Subcutaneous adipose tissue (tissue), 4 donors: Measurements from ENCODE around the gene EVI2A. TPM values are rescaled to one million over a fixed set of nuclear protein-coding genes. Genes with fewer than 3 reads are reported as not detected.

Source experiments
- CTCF ChIP-seq: fragments of 450-650 bp; IDR thresholded peaks from one replicate; pipeline ENCODE4 v1.5.1; 2016; ENCODE audit warnings: low read depth, mild to moderate bottlenecking, control low read depth, antibody characterized with exemption, moderate library complexity
- total RNA-seq, 4 donors: library from RNA; depleted of rRNA; stranded (reverse); fragments of >200 nt; gene quantifications; one replicate each; pipeline ENCODE4 v1.1.0, GENCODE V29; 2016

The EVI2A gene
- total RNA-seq, 4 donors from 2014 or later = 7.5 to 105 (median 29.4) TPM

- no peak for TF ChIP-seq CTCF
These were observed 10.5 kb downstream of the EVI2A start for GRCh38 chr17:31310886-31311285.

- no peak for TF ChIP-seq CTCF
These were observed 11.2 kb downstream of the EVI2A start for GRCh38 chr17:31310260-31310659.

GRCh38 chr17:31309556-31309955, 11.9 kb downstream of the EVI2A start:
- no peak for TF ChIP-seq CTCF

GRCh38 chr17:31308372-31309334, 12.8 kb downstream of the EVI2A start:
- TF ChIP-seq CTCF = no peak

GRCh38 chr17:31307640-31308039, 13.8 kb downstream of the EVI2A start:
- TF ChIP-seq CTCF = no peak

GRCh38 chr17:31299624-31300023, 21.8 kb downstream of the EVI2A start:
- TF ChIP-seq CTCF = no peak

- no peak for TF ChIP-seq CTCF
These were observed 24.3 kb downstream of the EVI2A start, which contains the start of gene OMG for GRCh38 chr17:31297090-31297489. TSS of gene OMG (minus strand) at chr17:31297239. CDS start at chr17:31296331, 908 bp downstream.
